Neuron (in vitro differentiated cells): Measurements from ENCODE around the gene CPNE6.

Source experiments
- H2AFZ ChIP-seq: one replicate; pipeline ENCODE4 v1.6.1; 2013; ENCODE audit warnings: low read depth, mild to moderate bottlenecking, inconsistent platforms, low read length, moderate library complexity
- H3K27me3 ChIP-seq: one replicate; pipeline ENCODE4 v1.6.1; 2013; ENCODE audit warnings: low read length; ENCODE audit not compliant: insufficient read depth
- H3K36me3 ChIP-seq: one replicate; pipeline ENCODE4 v1.6.1; 2013; ENCODE audit warnings: low read length; ENCODE audit not compliant: insufficient read depth
- H3K4me1 ChIP-seq: one replicate; pipeline ENCODE4 v1.6.1; 2013; ENCODE audit warnings: low read length; ENCODE audit not compliant: insufficient read depth
- H3K4me3 ChIP-seq: 2 replicates; pipeline ENCODE4 v1.5.1; 2013; ENCODE audit warnings: mild to moderate bottlenecking, low read length, moderate library complexity
- H3K9me3 ChIP-seq: one replicate; pipeline ENCODE4 v1.6.1; 2013; ENCODE audit warnings: low read length

The CPNE6 gene

GRCh38 chr14:24067133-24068082, 4.0 kb upstream of the CPNE6 start:
- Histone ChIP-seq H2AFZ (no peak overlapping the region), H3K36me3 (no peaks in the 10 kb centered on the region), H3K4me3 (no peak overlapping the region), H3K4me1 (no peaks in the 10 kb centered on the region), H3K9me3 (no peaks in the 10 kb centered on the region), H3K27me3 (no peaks in the 10 kb centered on the region)

- Histone ChIP-seq H3K36me3 (no peaks in the 10 kb centered on the region), H3K27me3 (no peaks in the 10 kb centered on the region), H3K9me3 (no peaks in the 10 kb centered on the region), H3K4me3 (no peak overlapping the region), H2AFZ (no peak overlapping the region), H3K4me1 (no peaks in the 10 kb centered on the region)
These were observed 2.5 kb upstream of the CPNE6 start for GRCh38 chr14:24068711-24069410.

- no peaks in the 10 kb centered on the region for H3K27me3 ChIP-seq
- H3K9me3 ChIP-seq, result no peaks in the 10 kb centered on the region
- H3K36me3 ChIP-seq, result no peaks in the 10 kb centered on the region
- H2AFZ ChIP-seq, result no peak overlapping the region
- no peaks in the 10 kb centered on the region for H3K4me1 ChIP-seq
- no peak overlapping the region for H3K4me3 ChIP-seq
These were observed 2.0 kb upstream of the CPNE6 start for GRCh38 chr14:24069411-24069735.

GRCh38 chr14:24070285-24071143, 848 bp upstream of the CPNE6 start:
- Histone ChIP-seq H3K4me1 (no peaks in the 10 kb centered on the region), H3K9me3 (no peaks in the 10 kb centered on the region), H3K4me3 (no peak overlapping the region), H3K27me3 (no peaks in the 10 kb centered on the region), H3K36me3 (no peaks in the 10 kb centered on the region), H2AFZ (no peak overlapping the region)

- no peak overlapping the region for H2AFZ ChIP-seq
- H3K27me3 ChIP-seq, result peaks cover 2% of the 10 kb centered on the region
- no peaks in the 10 kb centered on the region for H3K36me3 ChIP-seq
- H3K4me1 ChIP-seq, result no peaks in the 10 kb centered on the region
- no peak overlapping the region for H3K4me3 ChIP-seq
- peaks cover under 1% of the 10 kb centered on the region for H3K9me3 ChIP-seq
These were observed 571 bp downstream of the CPNE6 start for GRCh38 chr14:24071836-24072430.

- Histone ChIP-seq H3K4me1 (no peaks in the 10 kb centered on the region), H2AFZ (no peak overlapping the region), H3K9me3 (peaks cover 2% of the 10 kb centered on the region), H3K4me3 (no peak overlapping the region), H3K27me3 (peaks cover 2% of the 10 kb centered on the region), H3K36me3 (no peaks in the 10 kb centered on the region)
These were observed 1.1 kb downstream of the CPNE6 start for GRCh38 chr14:24072436-24072835.

GRCh38 chr14:24072881-24073877, 1.8 kb downstream of the CPNE6 start:
- Histone ChIP-seq H3K9me3 (peaks cover 2% of the 10 kb centered on the region), H3K36me3 (no peaks in the 10 kb centered on the region), H2AFZ (no peak overlapping the region), H3K27me3 (peaks cover 2% of the 10 kb centered on the region), H3K4me3 (no peak overlapping the region), H3K4me1 (peaks cover under 1% of the 10 kb centered on the region)

- Histone ChIP-seq H3K27me3 (peaks cover 6% of the 10 kb centered on the region), H3K9me3 (peaks cover 2% of the 10 kb centered on the region), H2AFZ (no peak overlapping the region), H3K4me3 (no peak overlapping the region), H3K36me3 (no peaks in the 10 kb centered on the region), H3K4me1 (peaks cover 17% of the 10 kb centered on the region)
These were observed 3.5 kb downstream of the CPNE6 start for GRCh38 chr14:24074625-24075484.

- Histone ChIP-seq H3K4me1 (peaks cover 25% of the 10 kb centered on the region), H2AFZ (no peak overlapping the region), H3K27me3 (peaks cover 13% of the 10 kb centered on the region), H3K36me3 (no peaks in the 10 kb centered on the region), H3K9me3 (peaks cover 2% of the 10 kb centered on the region), H3K4me3 (no peak overlapping the region)
These were observed 4.3 kb downstream of the CPNE6 start for GRCh38 chr14:24075485-24076301.

- Histone ChIP-seq H3K36me3 (no peaks in the 10 kb centered on the region), H3K4me3 (no peak overlapping the region), H2AFZ (no peak overlapping the region), H3K9me3 (peaks cover 2% of the 10 kb centered on the region), H3K27me3 (peaks cover 18% of the 10 kb centered on the region), H3K4me1 (peaks cover 30% of the 10 kb centered on the region)
These were observed 4.9 kb downstream of the CPNE6 start for GRCh38 chr14:24076302-24076601.

- Histone ChIP-seq H3K9me3 (peaks cover 2% of the 10 kb centered on the region), H3K27me3 (peaks cover 24% of the 10 kb centered on the region), H3K4me1 (peaks cover 33% of the 10 kb centered on the region)
These were observed 5.7 kb downstream of the CPNE6 start for GRCh38 chr14:24077086-24077485.

More at GRCh38 chr14:24077086-24077485, 5.7 kb downstream of the CPNE6 start:
- no peaks in the 10 kb centered on the region for H3K36me3 ChIP-seq
- no peak overlapping the region for H3K4me3 ChIP-seq
- H2AFZ ChIP-seq, result no peak overlapping the region
